Right atrium auricular region (tissue), 2 donors: ENCODE data around the gene TNS1. TPM values are rescaled to one million over a fixed set of nuclear protein-coding genes. Genes with fewer than 3 reads are reported as not detected.
A peak's percentile ranks its signal among the peaks of the same experiment; 100 is the strongest.
"Not testable (repeated sequence)": the region's sequence is repeated elsewhere in the genome, so short reads cannot be mapped to it uniquely, and the experiment has no call there.

Experiments
- DNase-seq: peaks from one replicate; pipeline ENCODE4 v3.0.0-alpha.2; 2019; ENCODE audit warnings: low spot score
- H3K27ac ChIP-seq, 2 donors: fragments of 200-600 bp; sonication (generic); 1 replicate in 1 of 2; 2 replicates in 1 of 2; pipeline ENCODE4 v1.5.1; 2016 to 2019
- H3K27me3 ChIP-seq, 2 donors: fragments of 200-600 bp; sonication (generic); one replicate each; pipeline versions ENCODE4 v1.5.1 to v1.6.0; 2017 to 2019
- H3K36me3 ChIP-seq: fragments of 200-600 bp; sonication (generic); one replicate; pipeline ENCODE4 v1.5.1; 2016
- H3K4me1 ChIP-seq, 2 donors: fragments of 200-600 bp; sonication (generic); one replicate each; pipeline versions ENCODE4 v1.5.1 to v1.6.0; 2017 to 2019
- H3K4me3 ChIP-seq, 2 donors: fragments of 200-600 bp; sonication (generic); 1 replicate in 1 of 2; 2 replicates in 1 of 2; pipeline ENCODE4 v1.5.1; 2017 to 2019; ENCODE audit warnings: mild to moderate bottlenecking in 1 of 2, moderate library complexity in 1 of 2
- H3K9me3 ChIP-seq, 2 donors: fragments of 200-600 bp; sonication (generic); one replicate each; pipeline ENCODE4 v1.5.1; 2019
- total RNA-seq, 2 donors: library from RNA; depleted of rRNA; stranded (reverse); fragments of >200 nt; gene quantifications; one replicate each; pipeline ENCODE4 v1.1.0, GENCODE V29; 2016
- TF ChIP-seq, protein P1 (sequence below), 2 donors: fragments of 200-600 bp; sonication (generic); IDR thresholded peaks; one replicate each; pipeline ENCODE4 v1.5.1; 2019; ENCODE audit warnings: antibody characterized with exemption in 2 of 2

TNS1 gene
- total RNA-seq, 2 donors from 2014 or later: 393 to 720 TPM

DNA sequence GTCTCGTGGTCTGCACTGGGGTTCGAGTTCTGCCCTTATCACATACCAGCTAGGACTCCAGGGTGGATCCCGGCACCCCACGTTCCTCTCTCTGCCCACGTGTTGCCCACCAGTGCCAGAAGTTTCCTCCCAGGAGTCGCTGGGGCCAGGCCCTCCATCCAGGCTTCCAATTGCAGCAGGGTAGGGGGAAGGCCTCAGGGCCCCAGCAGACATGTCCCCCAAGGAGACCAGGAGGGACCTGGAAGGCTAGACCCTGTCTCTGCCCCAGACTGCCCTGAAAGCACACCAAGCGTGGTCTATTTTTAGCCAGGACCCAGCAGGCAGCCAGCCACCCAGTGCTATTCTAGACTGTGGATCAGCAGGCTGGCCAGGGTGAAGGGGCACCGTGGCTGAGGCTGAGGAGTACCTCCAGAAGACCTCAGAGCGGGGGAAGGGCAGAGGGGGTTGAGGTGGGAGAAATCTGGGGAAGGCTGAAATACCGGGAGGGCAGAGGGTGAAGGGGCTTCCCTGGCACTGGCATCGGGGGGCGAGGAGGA lies 18.8 kb upstream of the TNS1 start:
- Histone ChIP-seq H3K4me3 (no peak overlapping the region), H3K27me3 (no peaks in the 10 kb centered on the region), H3K36me3 (no peaks in the 10 kb centered on the region), H3K4me1 (peaks cover 0 to 82% of the 10 kb centered on the region in 2 donors), H3K27ac (peak overlapping the region; percentile 79 to 84), H3K9me3 (no peaks in the 10 kb centered on the region)
- DNase-seq: no peak
- TF ChIP-seq, protein P1, sequence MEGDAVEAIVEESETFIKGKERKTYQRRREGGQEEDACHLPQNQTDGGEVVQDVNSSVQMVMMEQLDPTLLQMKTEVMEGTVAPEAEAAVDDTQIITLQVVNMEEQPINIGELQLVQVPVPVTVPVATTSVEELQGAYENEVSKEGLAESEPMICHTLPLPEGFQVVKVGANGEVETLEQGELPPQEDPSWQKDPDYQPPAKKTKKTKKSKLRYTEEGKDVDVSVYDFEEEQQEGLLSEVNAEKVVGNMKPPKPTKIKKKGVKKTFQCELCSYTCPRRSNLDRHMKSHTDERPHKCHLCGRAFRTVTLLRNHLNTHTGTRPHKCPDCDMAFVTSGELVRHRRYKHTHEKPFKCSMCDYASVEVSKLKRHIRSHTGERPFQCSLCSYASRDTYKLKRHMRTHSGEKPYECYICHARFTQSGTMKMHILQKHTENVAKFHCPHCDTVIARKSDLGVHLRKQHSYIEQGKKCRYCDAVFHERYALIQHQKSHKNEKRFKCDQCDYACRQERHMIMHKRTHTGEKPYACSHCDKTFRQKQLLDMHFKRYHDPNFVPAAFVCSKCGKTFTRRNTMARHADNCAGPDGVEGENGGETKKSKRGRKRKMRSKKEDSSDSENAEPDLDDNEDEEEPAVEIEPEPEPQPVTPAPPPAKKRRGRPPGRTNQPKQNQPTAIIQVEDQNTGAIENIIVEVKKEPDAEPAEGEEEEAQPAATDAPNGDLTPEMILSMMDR (IDR thresholded peaks at IDR 0.05): no peak

DNA sequence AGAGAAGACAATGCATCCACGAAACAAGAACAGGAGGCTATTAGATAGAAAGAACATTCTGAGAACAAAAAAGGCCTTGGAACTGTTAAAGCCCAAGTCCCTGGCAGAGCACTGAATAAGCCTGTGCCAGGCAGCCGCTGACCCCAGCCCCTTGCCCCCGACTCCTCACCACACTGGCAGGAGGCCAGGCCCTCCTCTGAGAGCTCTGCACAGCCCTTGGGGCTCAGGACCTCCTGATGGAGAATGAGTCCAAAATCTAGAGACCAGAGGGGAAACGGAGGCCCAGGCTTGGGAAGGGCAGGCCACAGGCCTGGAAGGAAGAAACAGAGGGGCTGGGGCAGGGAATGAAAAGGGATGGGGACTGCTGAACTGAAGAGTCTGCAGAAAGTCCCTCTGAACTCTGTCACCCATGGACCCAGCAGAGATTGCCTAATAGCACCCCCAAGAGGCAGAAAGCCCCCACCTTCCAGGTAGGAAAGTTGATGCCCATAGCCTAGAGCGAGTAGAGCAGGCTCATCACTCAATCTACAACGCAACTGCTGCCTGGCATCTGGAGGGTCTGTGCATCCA lies 18.3 kb upstream of the TNS1 start:
- no peak for DNase-seq
- TF ChIP-seq, protein P1 (IDR thresholded peaks at IDR 0.05): no peak
- Histone ChIP-seq H3K27ac (peak overlapping the region; percentile 79 to 84), H3K9me3 (no peaks in the 10 kb centered on the region), H3K36me3 (no peaks in the 10 kb centered on the region), H3K4me1 (peaks cover 0 to 82% of the 10 kb centered on the region in 2 donors), H3K27me3 (no peaks in the 10 kb centered on the region), H3K4me3 (no peak overlapping the region)

DNA sequence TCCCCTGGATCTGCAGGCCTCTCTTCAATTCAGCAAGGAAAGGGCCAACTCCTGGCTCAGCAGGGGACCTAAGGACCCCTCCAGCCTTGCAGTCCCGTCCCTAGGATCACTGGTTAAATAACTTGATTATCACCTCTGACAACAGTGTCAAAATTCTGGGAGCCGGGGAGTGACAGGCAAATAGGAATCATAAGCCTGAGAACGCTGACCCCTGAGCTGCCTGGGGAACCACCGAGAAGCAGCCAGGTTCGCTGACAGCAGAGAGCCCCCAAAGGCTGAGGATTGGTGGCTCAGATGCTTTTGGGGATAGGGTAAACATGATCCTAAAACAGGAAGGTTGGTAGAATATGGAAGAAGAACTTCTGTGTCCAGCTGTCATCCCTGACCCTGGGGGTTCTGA lies 17.5 kb upstream of the TNS1 start:
- Histone ChIP-seq H3K27ac (peak overlapping the region in 1 of 2 donors; percentile 84), H3K27me3 (no peaks in the 10 kb centered on the region), H3K36me3 (no peaks in the 10 kb centered on the region), H3K4me3 (no peak overlapping the region), H3K9me3 (no peaks in the 10 kb centered on the region), H3K4me1 (peaks cover 0 to 89% of the 10 kb centered on the region in 2 donors)
- no peak for DNase-seq
- TF ChIP-seq, protein P1 (IDR thresholded peaks at IDR 0.05): no peak

DNA sequence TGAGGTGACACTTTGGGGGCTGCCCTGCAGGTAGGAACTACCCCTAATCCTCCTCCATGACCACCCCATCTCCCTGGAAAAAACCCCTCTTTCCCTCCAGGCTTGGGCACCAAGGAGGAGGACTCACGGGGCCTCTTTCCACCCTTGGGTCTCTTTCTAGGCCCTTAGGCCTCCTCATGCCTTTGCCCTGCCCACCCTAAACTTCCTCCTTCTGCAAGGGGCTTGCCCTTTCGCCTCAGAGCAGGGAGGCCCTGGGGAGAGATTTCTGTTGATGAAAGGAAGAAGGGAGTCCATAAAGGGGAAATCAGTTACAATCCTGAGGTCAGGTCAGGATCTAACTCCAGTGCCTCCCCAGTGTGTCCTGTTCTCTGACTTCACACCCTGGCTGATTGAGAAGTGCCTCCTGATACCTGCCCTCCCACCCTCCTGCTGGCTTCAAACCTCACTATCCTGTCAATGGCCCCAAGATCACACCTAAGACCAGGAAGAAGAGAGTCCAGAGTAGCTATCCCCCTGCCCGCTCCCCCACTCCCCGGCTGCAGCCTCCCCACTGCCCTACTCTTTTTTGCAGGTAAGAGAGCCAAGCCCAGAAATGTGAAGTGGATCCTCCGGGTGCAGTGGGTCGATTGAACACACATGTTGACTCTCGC lies 16.7 kb upstream of the TNS1 start:
- Histone ChIP-seq H3K4me3 (no peak overlapping the region), H3K27me3 (no peaks in the 10 kb centered on the region), H3K27ac (peak overlapping the region in 1 of 2 donors; percentile 63), H3K36me3 (no peaks in the 10 kb centered on the region), H3K4me1 (peaks cover 0 to 88% of the 10 kb centered on the region in 2 donors), H3K9me3 (no peaks in the 10 kb centered on the region)
- TF ChIP-seq, protein P1 (IDR thresholded peaks at IDR 0.05): no peak
- DNase-seq: no peak

DNA sequence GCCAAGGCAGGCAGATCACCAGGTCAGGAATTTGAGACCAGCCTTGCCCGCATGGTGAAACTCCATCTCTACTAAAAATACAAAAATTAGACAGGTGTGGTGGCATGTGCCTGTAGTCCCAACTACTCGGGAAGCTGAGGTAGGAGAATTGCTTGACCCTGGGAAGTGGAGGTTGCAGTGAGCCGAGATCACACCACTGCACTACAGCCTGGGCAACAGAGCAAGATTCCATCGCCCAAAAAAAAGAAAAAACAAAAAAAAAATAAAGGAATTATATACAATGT lies 16.0 kb upstream of the TNS1 start:
- H3K4me1 ChIP-seq: peaks cover 0 to 80% of the 10 kb centered on the region in 2 donors
- not testable (repeated sequence) for H3K9me3 ChIP-seq, H3K36me3 ChIP-seq, H3K4me3 ChIP-seq, DNase-seq, H3K27me3 ChIP-seq
- H3K27ac ChIP-seq: peak overlapping the region; percentile 63 to 67

DNA sequence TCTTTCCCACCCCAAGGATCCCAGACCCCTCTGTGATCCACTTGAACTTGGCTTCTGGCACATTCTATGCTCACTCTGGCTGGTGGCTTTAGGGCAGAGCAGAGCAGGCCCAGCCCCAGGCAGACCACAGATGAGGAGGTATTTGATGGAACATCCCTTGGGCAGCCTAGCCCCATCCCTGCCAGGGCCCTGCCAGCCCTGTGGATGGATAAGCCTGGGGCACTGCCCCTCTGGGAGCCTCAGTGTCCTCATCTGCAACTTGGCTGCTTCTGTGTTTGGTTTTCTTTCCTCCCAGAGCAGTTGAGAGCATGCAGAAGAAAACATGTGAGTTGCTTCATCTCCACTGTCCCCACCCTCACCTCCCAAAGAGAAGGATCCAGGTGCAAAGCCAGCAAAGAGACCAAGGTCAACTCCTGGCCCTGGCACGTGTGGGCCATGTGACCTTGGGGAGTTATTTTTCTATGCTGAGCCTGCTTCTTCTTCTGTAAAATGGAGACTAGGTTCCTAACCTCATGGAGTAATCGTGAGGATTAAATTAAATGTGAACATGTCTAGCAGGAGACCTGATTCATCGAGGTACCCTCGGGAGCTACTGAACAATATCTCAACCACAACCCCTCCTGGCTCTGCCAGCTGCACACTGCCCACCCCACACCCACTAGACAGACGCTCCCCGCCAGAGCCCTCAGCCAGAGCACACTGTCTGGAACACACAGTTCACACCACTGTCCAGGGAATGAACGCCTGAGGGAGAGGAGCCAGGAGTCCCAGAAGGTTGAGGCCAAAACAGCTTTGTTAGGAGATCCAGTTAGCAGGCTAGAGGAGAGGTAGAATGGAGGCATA lies 14.6 kb upstream of the TNS1 start:
- Histone ChIP-seq H3K4me1 (peaks cover 0 to 73% of the 10 kb centered on the region in 2 donors), H3K27me3 (no peaks in the 10 kb centered on the region), H3K27ac (peak overlapping the region; percentile 63 to 67), H3K36me3 (no peaks in the 10 kb centered on the region), H3K4me3 (no peak overlapping the region), H3K9me3 (no peaks in the 10 kb centered on the region)
- DNase-seq: peak; percentile 82
- TF ChIP-seq, protein P1 (IDR thresholded peaks at IDR 0.05): no peak
